OCI-M1 (cell line): ENCODE measurements around the gene TARS3.

Experiments used
- DNase-seq: peaks from one replicate; lab custom pipeline; 2025; lab: John Stamatoyannopoulos, UW

Gene TARS3

GRCh38 chr15:101621961-101622360 is 102.3 kb downstream of the TARS3 start:
- DNase-seq = no peak

GRCh38 chr15:101620671-101621070 is 103.6 kb downstream of the TARS3 start:
- no peak for DNase-seq

- no peak for DNase-seq
Observed at GRCh38 chr15:101619615-101619865, 104.7 kb downstream of the TARS3 start.

GRCh38 chr15:101618851-101619614 is 105.2 kb downstream of the TARS3 start:
- DNase-seq = no peak

GRCh38 chr15:101618076-101618475 is 106.2 kb downstream of the TARS3 start:
- DNase-seq = no peak

GRCh38 chr15:101617390-101617965 is 106.8 kb downstream of the TARS3 start:
- no peak for DNase-seq

GRCh38 chr15:101615986-101616848 is 108.1 kb downstream of the TARS3 start:
- DNase-seq = no peak

GRCh38 chr15:101615414-101615985 is 108.8 kb downstream of the TARS3 start:
- DNase-seq = no peak

GRCh38 chr15:101614761-101615160 is 109.5 kb downstream of the TARS3 start:
- DNase-seq = no peak

GRCh38 chr15:101614001-101614585 is 110.2 kb downstream of the TARS3 start:
- DNase-seq = no peak

GRCh38 chr15:101613130-101614000 is 110.9 kb downstream of the TARS3 start:
- DNase-seq = no peak

GRCh38 chr15:101612676-101613075 is 111.6 kb downstream of the TARS3 start:
- no peak for DNase-seq

GRCh38 chr15:101611580-101612299 is 112.5 kb downstream of the TARS3 start:
- DNase-seq = no peak

GRCh38 chr15:101611007-101611406 is 113.3 kb downstream of the TARS3 start:
- DNase-seq = no peak

- DNase-seq = no peak
Observed at GRCh38 chr15:101610611-101611000, 113.7 kb downstream of the TARS3 start.

GRCh38 chr15:101609742-101610610 is 114.3 kb downstream of the TARS3 start:
- no peak for DNase-seq

GRCh38 chr15:101608201-101608600 is 116.1 kb downstream of the TARS3 start:
- no peak for DNase-seq

GRCh38 chr15:101607108-101607507 is 117.2 kb downstream of the TARS3 start:
- DNase-seq = no peak

GRCh38 chr15:101604124-101604874 is 120.0 kb downstream of the TARS3 start:
- DNase-seq = no peak
